SU-DHL-6 (cell line): ENCODE data around the gene CRHR2.

ENCODE experiments used
- H2AFZ ChIP-seq: fragments of 200-600 bp; sonication (generic); 2 replicates; pipeline ENCODE4 v1.6.1; 2014; ENCODE audit warnings: low read depth, mild to moderate bottlenecking, moderate library complexity, mixed read lengths, antibody characterized with exemption, low read length; ENCODE audit not compliant: severe bottlenecking
- H3F3A ChIP-seq: fragments of 200-600 bp; shearing (Covaris generic); 2 replicates; pipeline ENCODE4 v1.6.0; 2016; ENCODE audit warnings: antibody characterized with exemption, mild to moderate bottlenecking; ENCODE audit not compliant: insufficient read depth
- H3K27ac ChIP-seq: fragments of 200-600 bp; sonication (generic); 2 replicates; pipeline ENCODE4 v1.5.1; 2016; ENCODE audit warnings: low read depth, mild to moderate bottlenecking, low read length, moderate library complexity, mixed read lengths
- H3K27me3 ChIP-seq: fragments of 200-600 bp; sonication (generic), shearing (Covaris generic); 2 replicates; pipeline ENCODE4 v1.6.0; 2014; ENCODE audit warnings: mild to moderate bottlenecking, low read length
- H3K36me3 ChIP-seq: fragments of 200-600 bp; sonication (generic); 2 replicates; pipeline ENCODE4 v1.6.1; 2014; ENCODE audit warnings: mild to moderate bottlenecking, low read length, mixed read lengths
- H3K4me2 ChIP-seq: fragments of 300-600, 200-600 bp; shearing (Covaris generic), sonication (generic); 2 replicates; pipeline ENCODE4 v1.6.0; 2014; ENCODE audit warnings: low read length, low read depth, mild to moderate bottlenecking; ENCODE audit not compliant: poor library complexity, severe bottlenecking
- H3K4me3 ChIP-seq: fragments of 200-600 bp; sonication (generic); 2 replicates; pipeline ENCODE4 v1.5.1; 2014; ENCODE audit warnings: antibody characterized with exemption, low read length, mild to moderate bottlenecking, mixed read lengths; ENCODE audit not compliant: insufficient read depth, poor library complexity, severe bottlenecking
- H3K79me2 ChIP-seq: fragments of 200-600 bp; sonication (generic); 2 replicates; pipeline ENCODE4 v1.6.1; 2014; ENCODE audit warnings: mild to moderate bottlenecking, low read length, moderate library complexity; ENCODE audit not compliant: insufficient read depth
- H3K9ac ChIP-seq: fragments of 200-600 bp; sonication (generic); 2 replicates; pipeline ENCODE4 v1.7.0; 2014; ENCODE audit warnings: mild to moderate bottlenecking, low read length
- H3K9me2 ChIP-seq: fragments of 200-600 bp; sonication (generic); replicated peaks from 2 replicates; pipeline ENCODE4 v1.6.1; 2014; ENCODE audit warnings: low read length; ENCODE audit not compliant: insufficient read depth
- H3K9me3 ChIP-seq: fragments of 200-600 bp; sonication (generic); 2 replicates; pipeline ENCODE4 v1.6.1; 2014; ENCODE audit warnings: low read length, mixed read lengths; ENCODE audit not compliant: insufficient read depth
- H4K20me1 ChIP-seq: fragments of 200-600 bp; sonication (generic); 2 replicates; pipeline ENCODE4 v1.6.1; 2014; ENCODE audit warnings: low read depth, mild to moderate bottlenecking, antibody characterized with exemption, low read length, moderate library complexity, mixed read lengths
- EZH2phosphoT487 ChIP-seq: fragments of 200-600 bp; sonication (generic), shearing (Covaris generic); conservative IDR thresholded peaks from 2 replicates; pipeline ENCODE4 v1.6.1; 2018; ENCODE audit warnings: mild to moderate bottlenecking, antibody characterized with exemption, low read length, moderate library complexity, mixed read lengths
- TF ChIP-seq, protein P1 (sequence below): fragments of 200-600 bp; sonication (generic); IDR thresholded peaks from one replicate; pipeline ENCODE4 v1.5.1; 2017; ENCODE audit warnings: antibody characterized with exemption, mild to moderate bottlenecking, low read length, moderate library complexity; ENCODE audit not compliant: insufficient read depth, poor library complexity, severe bottlenecking

Gene CRHR2

DNA sequence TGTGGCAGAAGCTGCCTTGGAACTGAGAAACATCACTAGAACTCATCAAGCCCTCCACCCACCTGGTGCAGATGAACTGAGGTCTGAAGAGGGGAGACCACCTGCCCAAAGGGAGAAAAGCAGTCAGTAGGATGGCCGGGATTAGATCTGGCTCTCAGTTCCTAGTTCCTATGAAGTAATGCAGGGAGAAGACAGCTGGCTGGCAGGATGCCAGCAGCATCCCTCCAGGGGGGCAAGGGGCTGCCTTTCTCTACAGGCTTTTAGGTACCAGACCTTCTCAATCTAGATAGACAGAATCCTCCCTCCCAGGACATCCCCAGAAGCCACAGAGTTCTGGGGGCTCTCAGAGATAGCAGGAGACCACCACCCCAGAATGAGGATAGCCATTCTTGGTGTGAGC, 7.8 kb downstream of the CRHR2 start:
- no peaks in the 10 kb centered on the region for H3K9me3 ChIP-seq
- H3K27me3 ChIP-seq, result no peaks in the 10 kb centered on the region
- no peak overlapping the region for H3K9ac ChIP-seq
- H3K4me3 ChIP-seq, result no peak overlapping the region
- H3K27ac ChIP-seq, result no peak overlapping the region
- no peaks in the 10 kb centered on the region for H3F3A ChIP-seq
- no peak for TF ChIP-seq EZH2phosphoT487
- TF ChIP-seq, protein P1, sequence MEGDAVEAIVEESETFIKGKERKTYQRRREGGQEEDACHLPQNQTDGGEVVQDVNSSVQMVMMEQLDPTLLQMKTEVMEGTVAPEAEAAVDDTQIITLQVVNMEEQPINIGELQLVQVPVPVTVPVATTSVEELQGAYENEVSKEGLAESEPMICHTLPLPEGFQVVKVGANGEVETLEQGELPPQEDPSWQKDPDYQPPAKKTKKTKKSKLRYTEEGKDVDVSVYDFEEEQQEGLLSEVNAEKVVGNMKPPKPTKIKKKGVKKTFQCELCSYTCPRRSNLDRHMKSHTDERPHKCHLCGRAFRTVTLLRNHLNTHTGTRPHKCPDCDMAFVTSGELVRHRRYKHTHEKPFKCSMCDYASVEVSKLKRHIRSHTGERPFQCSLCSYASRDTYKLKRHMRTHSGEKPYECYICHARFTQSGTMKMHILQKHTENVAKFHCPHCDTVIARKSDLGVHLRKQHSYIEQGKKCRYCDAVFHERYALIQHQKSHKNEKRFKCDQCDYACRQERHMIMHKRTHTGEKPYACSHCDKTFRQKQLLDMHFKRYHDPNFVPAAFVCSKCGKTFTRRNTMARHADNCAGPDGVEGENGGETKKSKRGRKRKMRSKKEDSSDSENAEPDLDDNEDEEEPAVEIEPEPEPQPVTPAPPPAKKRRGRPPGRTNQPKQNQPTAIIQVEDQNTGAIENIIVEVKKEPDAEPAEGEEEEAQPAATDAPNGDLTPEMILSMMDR, result no peak
- H3K79me2 ChIP-seq, result no peaks in the 10 kb centered on the region
- no peaks in the 10 kb centered on the region for H3K36me3 ChIP-seq
- no peak overlapping the region for H3K4me2 ChIP-seq
- no peaks in the 10 kb centered on the region for H3K9me2 ChIP-seq
- H2AFZ ChIP-seq, result no peak overlapping the region
- H4K20me1 ChIP-seq, result no peaks in the 10 kb centered on the region

DNA sequence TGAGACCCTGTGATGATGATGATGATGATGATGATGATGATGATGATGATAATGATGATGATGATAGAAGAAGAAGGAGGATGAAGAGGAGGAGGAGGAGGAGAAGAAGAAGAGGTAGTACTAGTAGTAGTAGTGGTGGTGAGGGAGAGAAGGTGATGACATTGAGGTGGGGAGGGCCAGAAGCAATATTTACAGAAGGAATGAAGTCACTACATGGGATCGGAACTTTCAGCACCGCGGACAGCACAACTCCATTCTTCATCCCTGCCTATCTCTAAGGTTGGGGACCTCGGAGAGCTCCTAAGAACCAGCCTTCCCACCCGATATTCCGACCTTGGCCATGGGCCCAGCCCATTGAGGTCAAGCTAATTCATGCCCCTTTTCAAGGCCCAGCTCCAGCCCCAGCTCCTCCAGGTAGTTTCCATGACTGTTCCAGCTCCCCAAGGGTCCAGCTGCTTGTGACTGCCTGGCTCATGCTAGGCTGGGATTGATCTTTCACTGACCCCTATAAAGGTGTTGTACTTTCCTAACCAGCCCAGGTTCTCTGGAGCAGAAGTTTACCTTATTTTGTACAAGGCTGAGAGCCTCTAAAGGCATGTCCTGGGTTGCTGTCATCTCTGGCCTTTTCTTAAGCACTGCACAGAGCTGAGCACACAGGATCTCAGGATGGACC, 10.3 kb downstream of the CRHR2 start:
- H3K36me3 ChIP-seq, result no peaks in the 10 kb centered on the region
- no peaks in the 10 kb centered on the region for H3K27me3 ChIP-seq
- H2AFZ ChIP-seq, result no peak overlapping the region
- H3K79me2 ChIP-seq, result no peaks in the 10 kb centered on the region
- no peak for TF ChIP-seq EZH2phosphoT487
- TF ChIP-seq, protein P1, result no peak
- no peaks in the 10 kb centered on the region for H3F3A ChIP-seq
- H3K4me2 ChIP-seq, result no peak overlapping the region
- no peaks in the 10 kb centered on the region for H3K9me3 ChIP-seq
- no peak overlapping the region for H3K27ac ChIP-seq
- no peak overlapping the region for H3K9ac ChIP-seq
- H4K20me1 ChIP-seq, result no peaks in the 10 kb centered on the region
- no peaks in the 10 kb centered on the region for H3K9me2 ChIP-seq
- H3K4me3 ChIP-seq, result no peak overlapping the region

DNA sequence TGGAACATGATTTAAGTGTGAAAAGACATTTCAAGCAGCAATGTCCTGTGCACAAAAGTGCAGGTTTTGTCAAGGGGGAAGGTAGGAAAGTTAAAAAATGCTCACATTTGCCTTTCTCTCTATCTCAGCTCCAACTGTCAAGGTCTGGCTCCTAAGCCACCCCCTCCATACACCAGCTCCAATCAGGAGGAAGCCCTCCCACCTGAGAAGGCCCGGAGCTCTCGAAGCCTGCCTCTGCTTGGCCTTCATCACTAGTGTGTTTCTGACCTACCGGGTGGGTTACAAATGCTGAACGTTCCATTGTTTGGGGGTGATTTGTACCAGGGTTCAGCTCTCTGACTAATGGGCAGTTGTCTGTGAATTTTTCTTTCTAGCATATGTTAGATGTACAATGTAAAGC, 14.2 kb downstream of the CRHR2 start:
- Histone ChIP-seq H2AFZ (no peak overlapping the region), H3K9ac (no peak overlapping the region), H3F3A (no peaks in the 10 kb centered on the region), H3K4me2 (no peak overlapping the region), H3K9me2 (no peaks in the 10 kb centered on the region), H3K36me3 (no peaks in the 10 kb centered on the region), H3K27ac (no peak overlapping the region), H3K9me3 (no peaks in the 10 kb centered on the region), H4K20me1 (no peaks in the 10 kb centered on the region), H3K27me3 (no peaks in the 10 kb centered on the region), H3K79me2 (no peaks in the 10 kb centered on the region), H3K4me3 (no peak overlapping the region)
- TF ChIP-seq, protein P1, result no peak
- no peak for TF ChIP-seq EZH2phosphoT487
